Activated T-helper 17 cell treated with anti-CD3 and anti-CD28 coated beads, Interleukin-2, amount 50 U/mL, for 72 hours (primary cell): ENCODE data around the gene HYKK. TPM values are rescaled to one million over a fixed set of nuclear protein-coding genes. Genes with fewer than 3 reads are reported as not detected.
"Not testable (repeated sequence)": the region's sequence is repeated elsewhere in the genome, so short reads cannot be mapped to it uniquely, and the experiment has no call there.

ENCODE experiments used
- ATAC-seq: fragments of 150-1000 bp; cut with Tn5 transposase; replicated peaks from 2 replicates; pipeline ENCODE4 v1.10.0; 2021; ENCODE audit warnings: mild to moderate bottlenecking, moderate library complexity
- H3K27ac Mint-ChIP-seq: one replicate; pipeline ENCODE4 v1.8.0; 2022; ENCODE audit warnings: mixed read lengths
- H3K27me3 Mint-ChIP-seq: one replicate; pipeline ENCODE4 v1.8.0; 2022; ENCODE audit warnings: mixed read lengths
- H3K36me3 Mint-ChIP-seq: one replicate; pipeline ENCODE4 v1.8.0; 2022; ENCODE audit warnings: low read depth, mild to moderate bottlenecking, mixed read lengths
- H3K4me1 Mint-ChIP-seq: one replicate; pipeline ENCODE4 v1.8.0; 2022; ENCODE audit warnings: mixed read lengths
- H3K4me3 Mint-ChIP-seq: one replicate; pipeline ENCODE4 v1.8.0; 2022; ENCODE audit warnings: mild to moderate bottlenecking, mixed read lengths
- H3K9me3 Mint-ChIP-seq: one replicate; pipeline ENCODE4 v1.8.0; 2022; ENCODE audit warnings: mixed read lengths
- total RNA-seq, 2 donors: library from RNA; stranded (reverse); gene quantifications; one replicate each; pipeline ENCODE4 v1.2.3, GENCODE V29; 2022

Gene HYKK
- total RNA-seq, 2 donors from 2014 or later: 0.91 to 1.2 TPM

- H3K36me3 Mint-ChIP-seq: no peaks in the 10 kb centered on the region
- no peaks in the 10 kb centered on the region for H3K4me1 Mint-ChIP-seq
- H3K27me3 Mint-ChIP-seq: no peaks in the 10 kb centered on the region
- no peak overlapping the region for H3K27ac Mint-ChIP-seq
- H3K9me3 Mint-ChIP-seq: no peaks in the 10 kb centered on the region
- no peak for ATAC-seq
- no peak overlapping the region for H3K4me3 Mint-ChIP-seq
Measured at GRCh38 chr15:78527325-78527724, 19.9 kb downstream of the HYKK start.

DNA sequence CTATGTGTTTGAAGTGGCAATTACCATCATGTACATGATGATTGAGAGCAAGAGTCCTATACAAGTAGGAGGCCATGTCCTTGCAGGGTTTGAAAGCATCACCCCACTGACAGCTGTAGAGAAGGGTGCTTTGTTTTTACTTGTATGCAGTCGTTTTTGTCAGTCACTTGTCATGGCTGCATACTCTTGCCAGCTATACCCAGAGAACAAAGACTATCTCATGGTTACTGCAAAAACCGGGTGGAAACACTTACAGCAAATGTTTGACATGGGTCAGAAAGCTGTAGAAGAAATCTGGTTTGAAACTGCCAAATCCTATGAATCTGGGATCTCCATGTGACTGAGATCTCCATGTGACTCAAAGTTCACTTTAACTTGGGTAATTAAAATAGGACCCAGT is 26.0 kb downstream of the HYKK start:
- no peak for ATAC-seq
- no peak overlapping the region for H3K4me3 Mint-ChIP-seq
- no peaks in the 10 kb centered on the region for H3K4me1 Mint-ChIP-seq
- H3K27me3 Mint-ChIP-seq: no peaks in the 10 kb centered on the region
- H3K9me3 Mint-ChIP-seq: no peaks in the 10 kb centered on the region
- no peak overlapping the region for H3K27ac Mint-ChIP-seq
- H3K36me3 Mint-ChIP-seq: no peaks in the 10 kb centered on the region

GRCh38 chr15:78536134-78536533 is 28.8 kb downstream of the HYKK start:
- Mint-ChIP-seq H3K9me3 (no peaks in the 10 kb centered on the region), H3K4me1 (peaks cover 4% of the 10 kb centered on the region), H3K27me3 (no peaks in the 10 kb centered on the region), H3K4me3 (no peak overlapping the region), H3K36me3 (peaks cover 16% of the 10 kb centered on the region), H3K27ac (no peak overlapping the region)
- ATAC-seq: no peak

GRCh38 chr15:78537266-78537905 is 30.0 kb downstream of the HYKK start:
- peaks cover 28% of the 10 kb centered on the region for H3K36me3 Mint-ChIP-seq
- H3K27ac Mint-ChIP-seq: no peak overlapping the region
- no peak overlapping the region for H3K4me3 Mint-ChIP-seq
- no peaks in the 10 kb centered on the region for H3K27me3 Mint-ChIP-seq
- H3K4me1 Mint-ChIP-seq: peaks cover 8% of the 10 kb centered on the region
- ATAC-seq: no peak
- no peaks in the 10 kb centered on the region for H3K9me3 Mint-ChIP-seq

- H3K4me3 Mint-ChIP-seq: peak overlapping the region; percentile 81
- peaks cover 38% of the 10 kb centered on the region for H3K36me3 Mint-ChIP-seq
- H3K4me1 Mint-ChIP-seq: peaks cover 12% of the 10 kb centered on the region
- peak overlapping the region; percentile 99 for H3K27ac Mint-ChIP-seq
- no peaks in the 10 kb centered on the region for H3K27me3 Mint-ChIP-seq
- no peak for ATAC-seq
- no peaks in the 10 kb centered on the region for H3K9me3 Mint-ChIP-seq
Measured at GRCh38 chr15:78538358-78538757, 31.0 kb downstream of the HYKK start.

DNA sequence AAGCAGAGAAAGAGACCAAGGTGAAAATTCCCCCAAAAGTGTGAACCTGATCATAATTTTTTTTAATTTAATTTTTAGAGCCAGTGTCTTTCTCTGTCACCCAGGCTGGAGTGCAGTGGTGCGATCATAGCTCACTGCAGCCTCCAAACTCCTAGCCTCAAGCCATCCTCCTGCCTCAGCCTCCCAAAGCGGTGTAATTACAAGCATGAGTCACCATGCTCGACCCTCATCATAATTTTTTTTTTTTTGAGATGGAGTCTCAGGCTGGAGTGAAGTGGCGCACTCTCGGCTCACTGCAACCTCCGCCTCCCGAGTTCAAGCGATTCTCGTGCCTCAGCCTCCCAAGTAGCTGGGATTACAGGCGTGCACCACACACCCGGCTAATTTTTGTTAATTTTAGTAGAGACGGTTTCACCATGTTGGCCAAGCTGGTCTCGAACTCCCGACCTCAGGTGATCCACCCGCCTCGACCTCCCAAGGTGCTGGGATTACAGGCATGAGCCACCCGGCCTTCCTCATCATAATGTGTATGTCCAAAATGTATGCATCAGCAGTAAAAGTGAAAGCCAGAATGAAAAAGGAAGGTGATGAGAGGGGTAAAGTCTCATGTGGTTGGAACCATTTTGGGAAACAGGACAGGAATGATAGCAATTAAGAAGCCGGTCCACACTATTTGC is 32.2 kb downstream of the HYKK start:
- not testable (repeated sequence) for ATAC-seq, H3K27me3 Mint-ChIP-seq, H3K9me3 Mint-ChIP-seq
- peaks cover 50% of the 10 kb centered on the region for H3K36me3 Mint-ChIP-seq
- peaks cover 12% of the 10 kb centered on the region for H3K4me1 Mint-ChIP-seq
- peak overlapping the region; percentile 81 for H3K4me3 Mint-ChIP-seq
- H3K27ac Mint-ChIP-seq: peak overlapping the region; percentile 99

DNA sequence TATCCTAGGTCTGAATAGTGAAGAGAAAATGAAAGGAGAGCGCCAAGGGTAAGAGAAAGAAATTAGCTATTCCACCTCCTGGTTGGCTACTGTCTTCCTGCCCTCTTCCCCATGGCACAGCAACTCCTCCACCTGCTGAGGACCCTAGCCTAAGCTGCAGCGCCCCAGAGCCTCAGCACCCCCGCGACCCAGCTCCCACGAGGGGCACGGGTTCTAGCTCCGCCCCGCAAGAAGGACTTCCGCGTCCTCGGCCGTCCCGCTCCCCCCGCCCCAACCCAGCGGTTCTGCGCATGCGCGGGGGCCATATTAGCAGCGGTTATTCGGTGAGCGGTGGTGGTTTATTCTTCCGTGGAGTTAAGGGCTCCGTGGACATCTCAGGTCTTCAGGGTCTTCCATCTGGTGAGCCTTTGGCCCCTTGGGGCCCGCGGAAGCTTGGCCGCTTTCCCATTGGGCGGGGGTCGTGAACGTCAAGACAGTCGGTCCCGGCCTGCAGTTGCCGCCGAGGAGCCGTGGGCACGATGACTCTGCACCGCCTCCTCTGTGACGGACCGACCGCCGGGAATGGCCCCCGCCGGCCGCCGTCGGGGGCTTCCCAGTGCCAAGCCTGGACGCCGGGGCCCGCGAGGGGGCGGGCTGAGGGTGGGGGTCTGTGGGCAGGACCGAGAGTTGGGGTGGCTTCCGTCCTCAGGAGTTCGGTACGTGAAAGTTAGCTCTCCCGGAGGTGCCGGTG is 32.9 kb downstream of the HYKK start, which contains the start of gene PSMA4:
PSMA4 (plus strand) TSS at position 304 of the 730 bp plus-strand sequence. CDS start 1,484 bp downstream, outside the sequence.
- peaks cover 12% of the 10 kb centered on the region for H3K4me1 Mint-ChIP-seq
- H3K9me3 Mint-ChIP-seq: no peaks in the 10 kb centered on the region
- H3K27ac Mint-ChIP-seq: peak within 1 kb of the TSS; percentile 99
- peak within 1 kb of the TSS; percentile 81 for H3K4me3 Mint-ChIP-seq
- no peaks in the 10 kb centered on the region for H3K27me3 Mint-ChIP-seq
- peaks cover 57% of the 10 kb centered on the region for H3K36me3 Mint-ChIP-seq
- ATAC-seq: peak; percentile 90

DNA sequence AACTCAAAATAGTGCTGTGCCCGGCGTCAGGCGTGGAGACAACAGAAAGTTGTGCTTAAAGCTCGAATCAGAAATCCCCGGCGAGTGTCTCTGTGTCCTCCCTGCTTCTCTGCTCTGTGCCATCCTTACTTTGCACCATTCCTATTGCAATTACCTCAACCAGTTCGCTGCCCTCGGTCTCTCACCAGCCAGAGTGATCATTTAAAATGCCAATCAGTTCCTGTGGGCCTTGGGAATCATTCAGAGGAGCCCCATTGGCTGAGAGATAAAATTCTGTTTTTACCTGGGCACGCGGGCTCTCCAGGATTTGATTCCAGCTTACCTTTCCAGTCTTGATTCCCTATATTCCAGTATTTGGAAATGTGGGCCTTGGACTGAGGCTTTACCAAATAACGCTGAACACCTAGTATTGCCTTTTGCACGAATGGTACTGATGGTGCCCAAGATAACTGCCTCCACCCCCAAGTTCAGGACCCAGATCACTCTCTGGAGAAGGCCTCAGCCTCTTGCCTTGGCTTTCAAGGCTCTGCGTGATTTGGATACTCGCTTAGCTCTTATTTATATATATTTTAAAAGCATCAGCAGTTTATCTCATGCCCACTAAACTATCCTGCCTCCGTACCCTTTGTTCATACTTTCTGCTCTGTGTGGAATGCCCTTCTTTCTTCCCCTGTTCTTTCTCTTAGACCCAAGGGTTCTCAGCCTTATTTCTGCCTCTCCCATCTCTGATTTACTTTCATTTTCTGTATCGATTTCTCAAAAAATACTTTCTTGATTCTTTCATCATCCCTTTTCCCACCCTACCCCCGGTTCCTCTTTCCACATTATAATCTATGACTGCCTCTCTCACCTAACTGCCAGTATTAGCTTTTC is 33.7 kb downstream of the HYKK start:
- H3K36me3 Mint-ChIP-seq: peaks cover 65% of the 10 kb centered on the region
- no peaks in the 10 kb centered on the region for H3K27me3 Mint-ChIP-seq
- peak overlapping the region; percentile 81 for H3K4me3 Mint-ChIP-seq
- H3K4me1 Mint-ChIP-seq: peaks cover 12% of the 10 kb centered on the region
- H3K27ac Mint-ChIP-seq: peak overlapping the region; percentile 99
- ATAC-seq: peak; percentile 13
- H3K9me3 Mint-ChIP-seq: no peaks in the 10 kb centered on the region

GRCh38 chr15:78541744-78542034 is 34.3 kb downstream of the HYKK start:
- H3K27me3 Mint-ChIP-seq: no peaks in the 10 kb centered on the region
- peak overlapping the region; percentile 99 for H3K27ac Mint-ChIP-seq
- H3K4me1 Mint-ChIP-seq: peaks cover 12% of the 10 kb centered on the region
- no peak for ATAC-seq
- H3K36me3 Mint-ChIP-seq: peaks cover 71% of the 10 kb centered on the region
- H3K4me3 Mint-ChIP-seq: peak overlapping the region; percentile 81
- H3K9me3 Mint-ChIP-seq: no peaks in the 10 kb centered on the region

GRCh38 chr15:78542647-78543046 is 35.3 kb downstream of the HYKK start:
- Mint-ChIP-seq H3K4me1 (peaks cover 12% of the 10 kb centered on the region), H3K9me3 (no peaks in the 10 kb centered on the region), H3K4me3 (peak overlapping the region; percentile 81), H3K27ac (peak overlapping the region; percentile 99), H3K27me3 (no peaks in the 10 kb centered on the region), H3K36me3 (peaks cover 81% of the 10 kb centered on the region)
- ATAC-seq: no peak

- no peaks in the 10 kb centered on the region for H3K9me3 Mint-ChIP-seq
- no peaks in the 10 kb centered on the region for H3K27me3 Mint-ChIP-seq
- H3K4me1 Mint-ChIP-seq: peaks cover 4% of the 10 kb centered on the region
- no peak overlapping the region for H3K4me3 Mint-ChIP-seq
- no peak overlapping the region for H3K27ac Mint-ChIP-seq
- peaks cover 65% of the 10 kb centered on the region for H3K36me3 Mint-ChIP-seq
- no peak for ATAC-seq
Measured at GRCh38 chr15:78550194-78550593, 42.8 kb downstream of the HYKK start.

GRCh38 chr15:78550815-78551214 is 43.4 kb downstream of the HYKK start:
- no peak for ATAC-seq
- peaks cover 59% of the 10 kb centered on the region for H3K36me3 Mint-ChIP-seq
- no peak overlapping the region for H3K4me3 Mint-ChIP-seq

DNA sequence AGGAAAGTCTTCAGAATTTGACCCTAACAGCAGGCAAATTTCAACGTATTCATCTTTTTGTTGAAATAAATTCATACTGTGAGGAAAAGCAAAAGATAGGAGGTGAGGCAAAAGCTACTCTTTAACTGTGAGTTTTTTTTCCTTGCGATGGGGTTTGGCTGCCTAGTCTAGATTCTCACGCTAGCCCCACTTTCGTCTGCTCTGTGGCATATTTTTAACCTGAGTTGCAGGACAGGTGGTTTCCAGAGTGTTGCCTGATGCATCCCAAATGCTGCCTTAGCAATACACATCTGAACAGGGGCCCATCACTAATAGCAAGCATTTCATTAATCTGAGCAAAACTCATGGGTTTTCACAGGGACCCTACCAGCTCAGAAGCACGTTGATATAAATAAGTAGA is 44.5 kb downstream of the HYKK start:
- Mint-ChIP-seq H3K4me1 (peaks cover 4% of the 10 kb centered on the region), H3K27ac (no peak overlapping the region), H3K36me3 (peaks cover 48% of the 10 kb centered on the region), H3K9me3 (no peaks in the 10 kb centered on the region), H3K27me3 (no peaks in the 10 kb centered on the region), H3K4me3 (no peak overlapping the region)
- no peak for ATAC-seq

More at GRCh38 chr15:78550815-78551214, 43.4 kb downstream of the HYKK start:
- Mint-ChIP-seq H3K27me3 (no peaks in the 10 kb centered on the region), H3K9me3 (no peaks in the 10 kb centered on the region), H3K4me1 (peaks cover 4% of the 10 kb centered on the region), H3K27ac (no peak overlapping the region)

DNA sequence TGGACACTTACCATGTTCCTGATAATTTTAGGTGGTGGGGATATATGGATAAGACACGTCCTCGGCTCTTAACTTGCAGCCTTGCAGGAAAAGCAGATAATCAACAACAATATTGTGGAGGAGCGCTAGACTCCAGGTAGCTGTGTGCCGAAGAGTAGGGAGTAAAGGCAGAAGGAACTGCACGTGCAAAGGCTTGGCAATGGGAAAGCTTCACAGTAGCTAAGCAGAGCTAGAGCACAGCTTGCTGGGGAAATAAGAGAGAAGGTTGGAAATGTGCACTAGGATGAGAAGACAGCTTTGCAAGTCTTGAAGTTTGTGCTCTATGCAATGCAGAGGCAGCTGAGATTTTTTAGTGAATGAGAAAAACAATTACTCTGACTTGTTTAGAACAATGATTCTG is 45.2 kb downstream of the HYKK start:
- H3K36me3 Mint-ChIP-seq: peaks cover 41% of the 10 kb centered on the region
- H3K9me3 Mint-ChIP-seq: no peaks in the 10 kb centered on the region
- H3K4me1 Mint-ChIP-seq: peaks cover 4% of the 10 kb centered on the region
- no peaks in the 10 kb centered on the region for H3K27me3 Mint-ChIP-seq
- H3K27ac Mint-ChIP-seq: no peak overlapping the region
- no peak overlapping the region for H3K4me3 Mint-ChIP-seq
- ATAC-seq: no peak
